ENCODE results near the gene CENPF.

CENPF gene

GRCh38 chr1:214635086-214635485 lies 32.1 kb downstream of the CENPF start:
- H4K8ac ChIP-seq (ENCODE audit: low read depth, low read length) = no peak overlapping the region
- H3K23ac ChIP-seq (ENCODE audit: low read depth, low read length, poor library complexity) = no peak overlapping the region
- H2BK120ac ChIP-seq (ENCODE audit: low read depth, low read length) = no peak overlapping the region
- H3K18ac ChIP-seq (ENCODE audit: low read length) = no peak overlapping the region
- WGBS, 2 donors (ENCODE audit: extremely low coverage in 2 of 2, insufficient read length in 2 of 2, insufficient replicate concordance in 1 of 2) = no CpG with 5 or more reads among the region's 3 CpGs
- H3K4me3 ChIP-seq (ENCODE audit: low read length in 2 of 2) = no peak overlapping the region
- no peak overlapping the region for H3K4ac ChIP-seq (ENCODE audit: low read length)
- H3K79me1 ChIP-seq (ENCODE audit: low read depth, low read length) = no peaks in the 10 kb centered on the region
- no peak overlapping the region for H3K27ac ChIP-seq (replicated peaks; ENCODE audit: low read length)
- H3K9me3 ChIP-seq (replicated peaks in 1 of 2; ENCODE audit: control insufficient read depth in 2 of 2, insufficient read depth in 1 of 2, low read depth in 1 of 2, low read length in 2 of 2) = no peaks in the 10 kb centered on the region
- H3K14ac ChIP-seq (ENCODE audit: low read length) = no peak overlapping the region
- H2BK15ac ChIP-seq (ENCODE audit: low read length) = no peak overlapping the region
- H3K4me2 ChIP-seq (ENCODE audit: insufficient read depth, low read length, poor library complexity, severe bottlenecking) = no peak overlapping the region
- H3K4me1 ChIP-seq (ENCODE audit: control insufficient read depth in 2 of 2, insufficient read depth in 1 of 2, low read depth in 1 of 2, low read length in 2 of 2) = no peaks in the 10 kb centered on the region
- H2BK12ac ChIP-seq (ENCODE audit: low read length) = no peak overlapping the region
- H4K91ac ChIP-seq (ENCODE audit: low read depth, low read length, poor library complexity) = no peak overlapping the region
- peaks cover 49 to 100% of the 10 kb centered on the region in 2 donors for H3K36me3 ChIP-seq (replicated peaks in 1 of 2; ENCODE audit: control insufficient read depth in 2 of 2, insufficient read depth in 2 of 2, low read length in 2 of 2)
- no peaks in the 10 kb centered on the region for H3K27me3 ChIP-seq (ENCODE audit: control insufficient read depth in 3 of 3, insufficient read depth in 3 of 3, low read depth in 1 of 3, low read length in 3 of 3)
- H2AK5ac ChIP-seq (ENCODE audit: low read depth, low read length) = no peak overlapping the region
- DNase-seq (ENCODE audit: low spot score) = no peak
- H3K9ac ChIP-seq (ENCODE audit: low read depth, low read length, poor library complexity) = no peak overlapping the region
- no peak overlapping the region for H2AFZ ChIP-seq (ENCODE audit: low read length)
- H2BK5ac ChIP-seq (ENCODE audit: low read length) = no peak overlapping the region

- H3K9me3 ChIP-seq (replicated peaks in 1 of 2; ENCODE audit: control insufficient read depth in 2 of 2, insufficient read depth in 1 of 2, low read depth in 1 of 2, low read length in 2 of 2) = no peaks in the 10 kb centered on the region
- H2AFZ ChIP-seq (ENCODE audit: low read length) = no peak overlapping the region
- H2AK5ac ChIP-seq (ENCODE audit: low read depth, low read length) = no peak overlapping the region
- H3K14ac ChIP-seq (ENCODE audit: low read length) = no peak overlapping the region
- no peak overlapping the region for H4K8ac ChIP-seq (ENCODE audit: low read depth, low read length)
- no peak overlapping the region for H3K18ac ChIP-seq (ENCODE audit: low read length)
- H3K4me2 ChIP-seq (ENCODE audit: insufficient read depth, low read length, poor library complexity, severe bottlenecking) = no peak overlapping the region
- no peak overlapping the region for H3K9ac ChIP-seq (ENCODE audit: low read depth, low read length, poor library complexity)
- no peak overlapping the region for H2BK15ac ChIP-seq (ENCODE audit: low read length)
- no peak overlapping the region for H3K4me3 ChIP-seq (ENCODE audit: low read length in 2 of 2)
- DNase-seq (ENCODE audit: low spot score) = no peak
- H3K23ac ChIP-seq (ENCODE audit: low read depth, low read length, poor library complexity) = no peak overlapping the region
- H4K91ac ChIP-seq (ENCODE audit: low read depth, low read length, poor library complexity) = no peak overlapping the region
- no peak overlapping the region for H2BK5ac ChIP-seq (ENCODE audit: low read length)
- no peaks in the 10 kb centered on the region for H3K4me1 ChIP-seq (ENCODE audit: control insufficient read depth in 2 of 2, insufficient read depth in 1 of 2, low read depth in 1 of 2, low read length in 2 of 2)
- H3K79me1 ChIP-seq (ENCODE audit: low read depth, low read length) = no peaks in the 10 kb centered on the region
- no peaks in the 10 kb centered on the region for H3K27me3 ChIP-seq (ENCODE audit: control insufficient read depth in 3 of 3, insufficient read depth in 3 of 3, low read depth in 1 of 3, low read length in 3 of 3)
- WGBS, 2 donors (ENCODE audit: extremely low coverage in 2 of 2, insufficient read length in 2 of 2, insufficient replicate concordance in 1 of 2) = no CpG with 5 or more reads among the region's 4 CpGs
- H2BK120ac ChIP-seq (ENCODE audit: low read depth, low read length) = no peak overlapping the region
- no peak overlapping the region for H3K27ac ChIP-seq (replicated peaks; ENCODE audit: low read length)
- no peak overlapping the region for H2BK12ac ChIP-seq (ENCODE audit: low read length)
- H3K36me3 ChIP-seq (replicated peaks in 1 of 2; ENCODE audit: control insufficient read depth in 2 of 2, insufficient read depth in 2 of 2, low read length in 2 of 2) = peaks cover 49 to 100% of the 10 kb centered on the region in 2 donors
- no peak overlapping the region for H3K4ac ChIP-seq (ENCODE audit: low read length)
Measured at GRCh38 chr1:214635506-214635905, 32.5 kb downstream of the CENPF start.

- H3K36me3 ChIP-seq (replicated peaks in 1 of 2; ENCODE audit: control insufficient read depth in 2 of 2, insufficient read depth in 2 of 2, low read length in 2 of 2) = peaks cover 46 to 100% of the 10 kb centered on the region in 2 donors
- H3K4me1 ChIP-seq (ENCODE audit: control insufficient read depth in 2 of 2, insufficient read depth in 1 of 2, low read depth in 1 of 2, low read length in 2 of 2) = no peaks in the 10 kb centered on the region
- H3K27ac ChIP-seq (replicated peaks; ENCODE audit: low read length) = no peak overlapping the region
- H2AFZ ChIP-seq (ENCODE audit: low read length) = no peak overlapping the region
- H4K8ac ChIP-seq (ENCODE audit: low read depth, low read length) = no peak overlapping the region
- no peaks in the 10 kb centered on the region for H3K79me1 ChIP-seq (ENCODE audit: low read depth, low read length)
- no CpG with 5 or more reads among the region's 5 CpGs for WGBS, 2 donors (ENCODE audit: extremely low coverage in 2 of 2, insufficient read length in 2 of 2, insufficient replicate concordance in 1 of 2)
- DNase-seq (ENCODE audit: low spot score) = no peak
- no peak overlapping the region for H2BK12ac ChIP-seq (ENCODE audit: low read length)
- no peak overlapping the region for H2BK5ac ChIP-seq (ENCODE audit: low read length)
- H3K4me2 ChIP-seq (ENCODE audit: insufficient read depth, low read length, poor library complexity, severe bottlenecking) = no peak overlapping the region
- H3K18ac ChIP-seq (ENCODE audit: low read length) = no peak overlapping the region
- no peak overlapping the region for H4K91ac ChIP-seq (ENCODE audit: low read depth, low read length, poor library complexity)
- H2BK15ac ChIP-seq (ENCODE audit: low read length) = no peak overlapping the region
- H3K4ac ChIP-seq (ENCODE audit: low read length) = no peak overlapping the region
- no peaks in the 10 kb centered on the region for H3K9me3 ChIP-seq (replicated peaks in 1 of 2; ENCODE audit: control insufficient read depth in 2 of 2, insufficient read depth in 1 of 2, low read depth in 1 of 2, low read length in 2 of 2)
- H2AK5ac ChIP-seq (ENCODE audit: low read depth, low read length) = no peak overlapping the region
- no peak overlapping the region for H3K14ac ChIP-seq (ENCODE audit: low read length)
- H3K23ac ChIP-seq (ENCODE audit: low read depth, low read length, poor library complexity) = no peak overlapping the region
- H3K9ac ChIP-seq (ENCODE audit: low read depth, low read length, poor library complexity) = no peak overlapping the region
- no peaks in the 10 kb centered on the region for H3K27me3 ChIP-seq (ENCODE audit: control insufficient read depth in 3 of 3, insufficient read depth in 3 of 3, low read depth in 1 of 3, low read length in 3 of 3)
- no peak overlapping the region for H3K4me3 ChIP-seq (ENCODE audit: low read length in 2 of 2)
- no peak overlapping the region for H2BK120ac ChIP-seq (ENCODE audit: low read depth, low read length)
Measured at GRCh38 chr1:214636436-214636835, 33.4 kb downstream of the CENPF start.

- H3K79me1 ChIP-seq (ENCODE audit: low read depth, low read length) = no peaks in the 10 kb centered on the region
- H3K36me3 ChIP-seq (replicated peaks in 1 of 2; ENCODE audit: control insufficient read depth in 2 of 2, insufficient read depth in 2 of 2, low read length in 2 of 2) = peaks cover 46 to 100% of the 10 kb centered on the region in 2 donors
- H2BK12ac ChIP-seq (ENCODE audit: low read length) = no peak overlapping the region
Measured at GRCh38 chr1:214637125-214637524, 34.1 kb downstream of the CENPF start.

More at GRCh38 chr1:214637125-214637524, 34.1 kb downstream of the CENPF start:
- Histone ChIP-seq H3K4me1 (ENCODE audit: control insufficient read depth in 2 of 2, insufficient read depth in 1 of 2, low read depth in 1 of 2, low read length in 2 of 2) (no peaks in the 10 kb centered on the region), H3K9me3 (replicated peaks in 1 of 2; ENCODE audit: control insufficient read depth in 2 of 2, insufficient read depth in 1 of 2, low read depth in 1 of 2, low read length in 2 of 2) (no peaks in the 10 kb centered on the region), H4K8ac (ENCODE audit: low read depth, low read length) (no peak overlapping the region), H2BK5ac (ENCODE audit: low read length) (no peak overlapping the region), H2AK5ac (ENCODE audit: low read depth, low read length) (no peak overlapping the region), H2AFZ (ENCODE audit: low read length) (no peak overlapping the region), H3K4me2 (ENCODE audit: insufficient read depth, low read length, poor library complexity, severe bottlenecking) (no peak overlapping the region), H3K18ac (ENCODE audit: low read length) (no peak overlapping the region), H2BK15ac (ENCODE audit: low read length) (no peak overlapping the region), H3K9ac (ENCODE audit: low read depth, low read length, poor library complexity) (no peak overlapping the region), H3K4ac (ENCODE audit: low read length) (no peak overlapping the region), H3K4me3 (ENCODE audit: low read length in 2 of 2) (no peak overlapping the region), H2BK120ac (ENCODE audit: low read depth, low read length) (no peak overlapping the region), H3K27me3 (ENCODE audit: control insufficient read depth in 3 of 3, insufficient read depth in 3 of 3, low read depth in 1 of 3, low read length in 3 of 3) (no peaks in the 10 kb centered on the region), H3K27ac (replicated peaks; ENCODE audit: low read length) (no peak overlapping the region), H4K91ac (ENCODE audit: low read depth, low read length, poor library complexity) (no peak overlapping the region), H3K23ac (ENCODE audit: low read depth, low read length, poor library complexity) (no peak overlapping the region), H3K14ac (ENCODE audit: low read length) (no peak overlapping the region)
- DNase-seq (ENCODE audit: low spot score) = no peak

Measured in neuronal stem cell (in vitro differentiated cells).